ENCODE measurements around the gene NR2F1.

NR2F1 gene

GRCh38 chr5:93591323-93591945 is 8.4 kb downstream of the NR2F1 start:
- no peak for DNase-seq (ENCODE audit: low read depth in 2 of 2)

GRCh38 chr5:93592883-93593282 is 9.9 kb downstream of the NR2F1 start:
- DNase-seq (ENCODE audit: low read depth in 2 of 2), result no peak

- DNase-seq (ENCODE audit: low read depth in 2 of 2), result no peak
These were observed 10.6 kb downstream of the NR2F1 start for GRCh38 chr5:93593476-93594131.

GRCh38 chr5:93594591-93595419 is 11.8 kb downstream of the NR2F1 start:
- no peak for DNase-seq (ENCODE audit: low read depth in 2 of 2)

- DNase-seq (ENCODE audit: low read depth in 2 of 2), result no peak
These were observed 12.6 kb downstream of the NR2F1 start for GRCh38 chr5:93595420-93596147.

GRCh38 chr5:93596310-93596675 is 13.3 kb downstream of the NR2F1 start:
- no peak for DNase-seq (ENCODE audit: low read depth in 2 of 2)

DNA sequence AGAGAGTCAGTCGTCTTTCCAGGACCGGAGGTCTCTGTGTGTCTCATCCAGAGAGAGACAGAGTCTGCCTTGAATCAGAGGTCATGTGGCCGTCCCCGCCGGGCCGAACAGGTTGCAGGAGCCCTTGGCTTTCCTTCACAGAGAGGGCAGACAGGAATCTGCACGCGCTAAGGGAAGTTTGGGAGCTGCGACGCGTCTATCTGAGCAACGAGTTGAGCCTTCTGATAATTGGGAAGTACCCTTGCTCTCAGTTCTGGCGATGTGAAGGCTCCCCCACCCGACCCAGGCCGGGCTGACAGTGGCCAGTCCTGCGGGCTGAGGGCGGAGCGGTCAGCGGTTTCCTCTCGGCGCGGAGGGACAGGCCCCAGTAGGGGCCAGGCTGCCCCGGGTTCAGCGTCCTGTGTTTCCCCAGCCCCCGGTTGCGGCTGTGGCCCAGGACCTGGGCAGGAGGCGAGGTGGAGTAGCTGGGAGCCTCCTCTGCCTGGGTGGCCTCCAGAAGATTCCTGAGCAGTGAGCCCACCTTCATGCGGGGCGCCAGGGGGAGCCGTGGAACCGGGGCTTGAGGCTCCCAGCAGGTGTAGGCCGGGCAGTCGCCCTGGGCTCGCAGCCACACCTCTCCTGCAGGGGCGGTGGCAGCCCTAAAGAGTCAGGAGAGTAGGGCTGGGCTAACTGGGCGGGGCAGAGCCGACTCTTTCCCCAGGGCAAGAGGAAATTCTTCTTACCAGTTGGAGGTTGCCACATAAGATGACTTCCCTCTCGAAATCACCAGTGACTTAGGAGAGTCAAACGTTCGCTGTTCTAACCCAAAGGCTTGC is 13.9 kb downstream of the NR2F1 start:
- DNase-seq (ENCODE audit: low read depth in 2 of 2), result no peak

GRCh38 chr5:93598091-93599000 is 15.3 kb downstream of the NR2F1 start:
- DNase-seq (ENCODE audit: low read depth in 2 of 2), result no peak

GRCh38 chr5:93599001-93599379 is 16.0 kb downstream of the NR2F1 start:
- DNase-seq (ENCODE audit: low read depth in 2 of 2), result no peak

DNA sequence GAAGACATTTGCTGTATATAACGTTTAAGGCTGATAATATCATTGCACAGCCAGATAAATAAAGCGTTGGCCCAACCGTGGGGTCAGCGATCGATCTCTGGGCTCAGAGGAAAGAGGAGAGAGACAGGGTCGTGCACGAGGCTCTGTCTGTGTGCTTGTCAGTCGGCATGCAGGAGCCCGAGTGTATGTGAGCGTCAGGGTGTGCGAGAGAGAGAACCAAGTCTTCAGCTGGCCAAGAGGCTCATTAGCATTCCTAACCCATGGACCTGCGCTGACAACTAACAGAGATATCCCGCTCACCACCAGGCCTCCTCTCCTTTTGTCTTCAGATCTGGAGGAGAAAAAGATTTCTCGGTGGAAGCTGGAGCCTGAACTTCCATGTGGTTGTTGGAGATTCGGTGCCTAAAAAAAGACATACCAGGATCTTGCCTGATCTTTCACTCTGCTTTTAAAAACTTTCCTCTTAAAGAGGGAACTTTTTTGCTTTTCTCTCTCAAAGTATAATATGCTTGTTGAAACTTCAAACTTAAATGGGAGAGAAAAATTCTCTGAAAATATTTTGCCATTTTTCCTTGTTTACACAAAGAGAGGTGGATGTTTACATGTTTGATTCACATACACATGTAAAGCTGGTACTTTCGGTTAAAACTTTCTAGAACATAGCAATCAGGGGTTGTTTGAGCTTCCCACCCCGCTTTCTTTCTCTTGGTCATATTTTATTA is 16.5 kb downstream of the NR2F1 start:
- DNase-seq (ENCODE audit: low read depth in 2 of 2), result no peak

DNA sequence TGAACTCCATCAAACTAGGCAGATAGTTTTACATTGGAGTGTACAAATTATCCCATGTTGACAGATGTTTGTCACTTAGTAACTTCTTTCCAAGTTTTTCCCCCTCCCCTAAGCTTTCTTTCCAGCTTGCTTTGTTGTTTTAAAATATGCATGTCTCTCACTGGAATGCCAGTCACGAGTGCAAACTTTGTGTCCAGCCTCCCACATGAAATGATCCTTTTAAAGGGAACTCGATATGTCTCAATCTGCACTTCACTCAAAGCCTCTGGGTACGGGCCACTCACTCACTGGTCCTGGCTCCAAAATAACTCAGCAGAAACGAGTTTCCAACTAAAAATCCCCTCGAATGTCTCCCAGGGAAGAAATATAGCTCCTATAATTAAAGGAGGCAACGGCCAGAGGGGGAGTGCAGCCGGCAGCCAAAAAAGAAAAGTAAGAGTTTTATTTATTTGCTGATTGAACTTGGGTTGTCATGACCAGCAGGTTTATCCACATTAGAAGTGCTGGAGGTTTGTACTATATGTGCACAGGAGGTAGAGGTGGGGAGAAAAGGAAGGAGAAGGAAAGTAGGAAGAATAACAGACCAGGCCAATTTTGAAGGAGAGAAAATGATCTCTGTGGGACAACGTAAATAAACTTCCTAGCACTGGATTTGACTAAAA is 17.5 kb downstream of the NR2F1 start:
- no peak for DNase-seq (ENCODE audit: low read depth in 2 of 2)

DNA sequence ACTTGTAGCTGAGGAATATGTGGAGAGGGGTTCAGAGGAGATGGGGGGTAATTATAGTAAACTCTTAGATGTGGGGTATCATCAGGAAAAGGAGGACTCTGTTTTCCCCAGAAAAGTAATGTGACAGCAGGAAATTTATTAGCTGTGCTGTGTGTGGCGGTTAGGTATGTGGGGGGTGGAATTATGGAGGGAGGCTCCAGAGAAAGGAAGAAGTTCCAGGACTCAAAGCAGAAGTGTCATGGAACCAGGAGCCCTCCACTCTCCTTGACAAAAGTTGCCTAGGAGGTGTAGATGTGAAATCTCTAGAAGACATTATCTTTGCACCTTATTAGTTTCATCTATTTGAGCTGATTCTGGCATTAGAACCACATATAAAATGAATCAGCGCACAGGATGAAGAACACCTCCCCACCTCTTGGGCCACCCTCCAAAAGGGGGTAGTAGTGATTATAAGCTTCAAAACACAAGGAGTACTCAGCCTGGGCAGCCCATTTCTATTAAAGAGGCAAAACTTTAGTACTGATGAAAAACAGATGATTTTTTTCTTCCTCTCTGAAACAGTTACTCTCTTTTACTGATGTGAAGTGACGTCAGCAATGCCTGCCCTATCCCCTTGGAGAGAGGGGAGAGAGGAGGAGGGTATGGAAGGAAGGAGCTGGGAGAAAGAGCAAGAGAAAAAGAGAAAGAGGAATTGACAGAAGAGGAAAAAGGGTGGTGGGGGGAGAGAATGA is 18.2 kb downstream of the NR2F1 start:
- DNase-seq (ENCODE audit: low read depth in 2 of 2), result no peak

DNA sequence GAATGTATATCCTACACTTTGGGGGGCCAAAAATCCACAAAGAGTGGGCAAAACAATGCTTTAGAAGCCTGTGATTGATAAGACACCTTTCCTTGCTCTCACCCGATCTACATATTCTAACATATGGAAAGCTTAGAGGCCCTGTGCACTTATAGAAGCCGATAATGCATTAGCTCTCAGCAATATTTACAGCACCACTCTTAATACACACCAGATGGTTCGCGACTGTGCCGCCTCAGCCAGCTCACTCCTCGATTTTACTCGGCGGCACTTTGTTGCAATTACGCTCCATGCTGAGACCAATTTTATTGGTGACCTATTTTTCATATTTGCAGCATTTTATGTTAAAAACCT is 18.8 kb downstream of the NR2F1 start:
- DNase-seq (ENCODE audit: low read depth in 2 of 2), result no peak

GRCh38 chr5:93602241-93603077 is 19.4 kb downstream of the NR2F1 start:
- DNase-seq (ENCODE audit: low read depth in 2 of 2), result no peak

- no peak for DNase-seq (ENCODE audit: low read depth in 2 of 2)
These were observed 20.2 kb downstream of the NR2F1 start for GRCh38 chr5:93603078-93603792.

DNA sequence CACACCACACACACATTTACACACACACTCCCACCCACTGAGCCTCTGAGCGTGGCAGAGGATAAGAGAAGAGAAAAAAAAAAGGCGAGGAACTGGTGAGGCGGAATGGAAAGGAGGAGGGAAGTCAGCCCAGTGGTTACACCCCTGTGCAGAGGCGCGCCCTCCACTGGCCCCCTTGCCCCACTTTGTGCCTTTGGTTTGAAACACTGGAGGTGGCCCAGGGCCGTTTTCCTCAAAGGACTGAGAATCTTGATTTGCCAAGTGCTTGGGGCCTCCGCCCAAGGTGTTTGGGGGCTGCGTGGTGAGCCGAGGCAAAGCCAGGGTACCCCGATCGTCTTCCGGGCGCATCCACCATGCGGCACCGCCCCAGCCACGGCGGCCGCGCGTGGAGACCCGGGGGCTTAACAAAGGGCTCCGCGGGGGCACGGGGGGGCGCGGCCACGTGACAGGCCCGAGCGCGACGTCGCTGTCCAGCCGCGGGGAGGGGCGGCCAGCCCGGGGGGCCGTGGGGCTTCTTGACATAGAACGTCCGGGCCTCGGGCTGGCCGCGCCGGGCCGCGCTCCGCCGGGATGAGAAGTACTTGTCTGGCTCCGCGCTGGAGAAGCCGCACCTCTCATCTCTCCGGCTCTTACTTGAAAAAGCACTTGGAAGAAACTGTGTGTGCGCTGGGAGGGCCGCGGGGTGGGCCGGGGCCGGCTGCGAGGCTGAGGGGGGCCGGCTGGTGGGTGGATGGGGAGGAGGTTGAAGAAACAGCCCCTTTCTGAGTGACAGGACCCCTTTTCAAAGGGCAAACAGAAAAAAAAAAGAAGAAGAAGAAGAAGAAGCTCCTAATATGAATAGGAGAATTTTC is 21.0 kb downstream of the NR2F1 start:
- no peak for DNase-seq (ENCODE audit: low read depth in 2 of 2)
